NB4 (cell line): ENCODE data around the gene MYO9B.
A peak's percentile ranks its signal among the peaks of the same experiment; 100 is the strongest.

Experiments
- DNase-seq: peaks from one replicate; pipeline ENCODE4 v3.0.0; 2010; ENCODE audit warnings: low read depth
- H3K4me3 ChIP-seq: one replicate; pipeline ENCODE4 v1.5.1; 2011; ENCODE audit warnings: mild to moderate bottlenecking, low read depth, low read length, moderate library complexity
- CTCF ChIP-seq: IDR thresholded peaks from one replicate; pipeline ENCODE4 v1.5.1; 2012; ENCODE audit warnings: low read depth, low read length
- MAX ChIP-seq: IDR thresholded peaks from 2 replicates; pipeline ENCODE4 v1.6.1; 2011; ENCODE audit warnings: low read depth, low read length
- MYC ChIP-seq: IDR thresholded peaks from 2 replicates; pipeline ENCODE4 v1.6.1; 2011; ENCODE audit warnings: low read depth, low read length
- POLR2A ChIP-seq: IDR thresholded peaks from 2 replicates; pipeline ENCODE4 v1.6.1; 2011; ENCODE audit warnings: mild to moderate bottlenecking; ENCODE audit not compliant: insufficient read length; ENCODE audit errors: extremely low read depth

MYO9B gene

GRCh38 chr19:17171874-17172273, 96.3 kb downstream of the MYO9B start:
- no peak overlapping the region for H3K4me3 ChIP-seq
- no peak for TF ChIP-seq MYC
- TF ChIP-seq CTCF: no peak
- no peak for TF ChIP-seq POLR2A
- no peak for TF ChIP-seq MAX
- DNase-seq: no peak

GRCh38 chr19:17172624-17173345, 97.2 kb downstream of the MYO9B start:
- H3K4me3 ChIP-seq: no peak overlapping the region
- DNase-seq: no peak
- no peak for TF ChIP-seq CTCF
- no peak for TF ChIP-seq MYC
- no peak for TF ChIP-seq MAX
- no peak for TF ChIP-seq POLR2A

GRCh38 chr19:17178291-17178690, 102.7 kb downstream of the MYO9B start:
- no peak overlapping the region for H3K4me3 ChIP-seq
- DNase-seq: no peak
- TF ChIP-seq MAX: no peak
- TF ChIP-seq CTCF: no peak
- TF ChIP-seq MYC: no peak
- TF ChIP-seq POLR2A: no peak

GRCh38 chr19:17180997-17181702, 105.6 kb downstream of the MYO9B start:
- DNase-seq: no peak
- H3K4me3 ChIP-seq: no peak overlapping the region
- TF ChIP-seq POLR2A: no peak
- no peak for TF ChIP-seq MYC
- TF ChIP-seq MAX: no peak
- TF ChIP-seq CTCF: no peak

- DNase-seq: peak; percentile 67
- TF ChIP-seq POLR2A: no peak
- TF ChIP-seq MYC: peak; percentile 38; the same call in 1 of the 2 replicates
- TF ChIP-seq MAX: peak; percentile 47
- TF ChIP-seq CTCF: peak; percentile 14
- peak overlapping the region; percentile 38 for H3K4me3 ChIP-seq
These were observed 107.7 kb downstream of the MYO9B start for GRCh38 chr19:17183271-17183761.
